Stromal cell of bone marrow (primary cell): ENCODE measurements around the gene TERF2IP.
A peak's percentile ranks its signal among the peaks of the same experiment; 100 is the strongest.

Experiments
- DNase-seq: peaks from one replicate; pipeline ENCODE4 v3.0.0-alpha.2; 2012; ENCODE audit warnings: low read depth

The TERF2IP gene, protein sequence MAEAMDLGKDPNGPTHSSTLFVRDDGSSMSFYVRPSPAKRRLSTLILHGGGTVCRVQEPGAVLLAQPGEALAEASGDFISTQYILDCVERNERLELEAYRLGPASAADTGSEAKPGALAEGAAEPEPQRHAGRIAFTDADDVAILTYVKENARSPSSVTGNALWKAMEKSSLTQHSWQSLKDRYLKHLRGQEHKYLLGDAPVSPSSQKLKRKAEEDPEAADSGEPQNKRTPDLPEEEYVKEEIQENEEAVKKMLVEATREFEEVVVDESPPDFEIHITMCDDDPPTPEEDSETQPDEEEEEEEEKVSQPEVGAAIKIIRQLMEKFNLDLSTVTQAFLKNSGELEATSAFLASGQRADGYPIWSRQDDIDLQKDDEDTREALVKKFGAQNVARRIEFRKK

DNA sequence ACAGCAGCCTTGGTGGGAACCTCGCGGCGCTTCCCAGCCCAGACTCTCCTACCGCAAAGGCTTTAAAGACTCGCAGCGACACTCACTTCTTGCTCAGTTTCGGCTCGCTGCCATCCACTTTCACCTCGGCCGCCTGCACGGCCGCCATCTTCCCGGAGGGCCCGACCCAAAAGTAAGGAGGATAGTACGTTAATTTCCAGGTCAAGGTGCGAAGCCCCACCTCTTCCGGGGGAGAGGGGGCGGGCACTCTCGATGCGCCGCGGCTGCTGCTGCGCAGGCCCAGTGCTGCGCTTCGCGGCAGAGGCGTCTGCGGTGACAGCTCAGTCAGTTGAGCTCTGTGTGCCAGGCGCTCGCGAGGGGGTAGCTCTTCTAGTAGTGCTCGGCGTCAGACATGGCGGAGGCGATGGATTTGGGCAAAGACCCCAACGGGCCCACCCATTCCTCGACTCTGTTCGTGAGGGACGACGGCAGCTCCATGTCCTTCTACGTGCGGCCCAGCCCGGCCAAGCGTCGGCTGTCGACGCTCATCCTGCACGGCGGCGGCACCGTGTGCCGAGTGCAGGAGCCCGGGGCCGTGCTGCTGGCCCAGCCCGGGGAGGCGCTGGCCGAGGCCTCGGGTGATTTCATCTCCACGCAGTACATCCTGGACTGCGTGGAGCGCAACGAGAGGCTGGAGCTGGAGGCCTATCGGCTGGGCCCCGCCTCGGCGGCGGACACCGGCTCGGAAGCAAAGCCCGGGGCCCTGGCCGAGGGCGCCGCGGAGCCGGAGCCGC lies at the start of gene TERF2IP, which contains the start of gene KARS1:
Gene TERF2IP, plus strand, starts transcription at position 282 of the 773 bp plus-strand sequence. Its CDS starts 110 bp downstream, at position 392.
Gene KARS1, minus strand, starts transcription at position 174 of the 773 bp plus-strand sequence. Its CDS starts 26 bp downstream, at position 148.
- peak; percentile 88 for DNase-seq

DNA sequence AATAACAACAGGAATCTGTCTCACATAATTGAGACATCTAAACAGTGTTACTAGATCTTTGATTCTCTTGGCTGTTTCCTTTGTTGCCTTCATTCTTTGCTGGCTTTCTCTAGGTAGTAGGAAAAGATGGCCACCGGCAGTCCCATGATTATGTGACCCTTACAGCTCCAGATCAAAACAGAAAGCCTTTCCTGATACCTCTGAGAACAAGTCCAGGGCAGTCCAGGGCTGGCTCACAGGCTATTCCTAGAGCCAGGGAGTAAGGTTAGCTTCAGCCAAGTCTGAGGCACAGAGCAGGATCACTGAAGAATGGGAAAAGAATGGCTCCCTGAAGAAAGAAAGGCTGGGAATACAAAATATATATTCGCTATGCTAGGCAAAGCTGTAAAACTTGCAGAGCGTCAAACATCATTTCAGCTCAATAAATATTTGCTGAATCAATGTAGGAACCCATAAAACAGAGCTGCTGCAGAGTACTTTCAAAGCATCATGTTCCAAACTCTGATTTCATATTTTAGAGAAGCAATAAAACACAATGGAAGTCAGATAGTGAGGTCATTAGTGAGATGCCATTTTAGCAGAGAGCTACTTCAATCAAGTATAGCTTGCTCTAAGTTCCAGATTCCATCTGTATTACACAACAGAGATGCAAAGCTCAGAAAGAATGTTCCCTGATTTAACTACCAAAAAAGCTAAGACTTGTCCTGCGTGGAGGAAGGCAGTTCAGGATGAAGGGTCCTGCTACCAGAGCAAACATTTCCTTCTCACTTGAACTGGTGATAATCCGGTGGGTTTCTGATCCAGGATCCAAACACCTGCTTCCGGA lies 47.9 kb upstream of the TERF2IP start:
- DNase-seq = no peak

DNA sequence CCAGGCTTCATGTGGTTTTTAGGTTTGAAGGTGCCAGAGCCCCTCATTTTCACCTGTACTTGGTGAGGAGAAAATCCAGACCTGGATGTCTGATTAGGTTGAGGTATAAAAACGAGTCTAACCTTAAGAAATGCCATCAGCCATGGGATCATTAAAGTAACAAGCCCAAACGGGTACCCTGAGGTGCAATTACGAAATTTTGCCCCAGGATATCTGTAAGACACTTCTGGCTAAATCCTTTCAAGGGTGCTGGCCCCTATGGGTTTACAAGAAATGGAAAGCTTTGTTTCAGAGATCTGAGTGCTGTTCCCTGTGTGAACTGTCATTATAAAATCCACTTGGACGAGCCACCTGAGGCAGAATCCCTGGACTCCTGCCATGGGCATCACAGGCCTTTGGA lies 44.3 kb upstream of the TERF2IP start:
- DNase-seq = no peak

DNA sequence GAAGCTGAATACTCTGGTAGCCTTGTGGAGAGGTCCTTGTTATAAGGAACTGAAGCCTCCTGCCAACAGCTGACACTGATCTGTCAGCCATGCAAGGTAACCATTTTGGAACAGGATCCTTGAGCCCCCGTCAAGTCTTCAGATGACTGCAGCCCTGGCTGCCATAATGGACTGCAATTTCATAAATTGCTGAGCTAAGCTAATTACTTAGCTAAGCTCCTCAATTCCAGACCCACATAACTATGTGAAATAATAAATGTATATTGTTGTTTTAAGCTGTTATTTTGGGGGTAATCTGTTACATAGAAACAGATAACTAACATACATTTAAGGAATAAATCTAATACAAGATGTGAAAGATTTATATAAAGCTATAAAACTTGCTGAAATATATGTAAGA lies 41.1 kb upstream of the TERF2IP start:
- DNase-seq = no peak

DNA sequence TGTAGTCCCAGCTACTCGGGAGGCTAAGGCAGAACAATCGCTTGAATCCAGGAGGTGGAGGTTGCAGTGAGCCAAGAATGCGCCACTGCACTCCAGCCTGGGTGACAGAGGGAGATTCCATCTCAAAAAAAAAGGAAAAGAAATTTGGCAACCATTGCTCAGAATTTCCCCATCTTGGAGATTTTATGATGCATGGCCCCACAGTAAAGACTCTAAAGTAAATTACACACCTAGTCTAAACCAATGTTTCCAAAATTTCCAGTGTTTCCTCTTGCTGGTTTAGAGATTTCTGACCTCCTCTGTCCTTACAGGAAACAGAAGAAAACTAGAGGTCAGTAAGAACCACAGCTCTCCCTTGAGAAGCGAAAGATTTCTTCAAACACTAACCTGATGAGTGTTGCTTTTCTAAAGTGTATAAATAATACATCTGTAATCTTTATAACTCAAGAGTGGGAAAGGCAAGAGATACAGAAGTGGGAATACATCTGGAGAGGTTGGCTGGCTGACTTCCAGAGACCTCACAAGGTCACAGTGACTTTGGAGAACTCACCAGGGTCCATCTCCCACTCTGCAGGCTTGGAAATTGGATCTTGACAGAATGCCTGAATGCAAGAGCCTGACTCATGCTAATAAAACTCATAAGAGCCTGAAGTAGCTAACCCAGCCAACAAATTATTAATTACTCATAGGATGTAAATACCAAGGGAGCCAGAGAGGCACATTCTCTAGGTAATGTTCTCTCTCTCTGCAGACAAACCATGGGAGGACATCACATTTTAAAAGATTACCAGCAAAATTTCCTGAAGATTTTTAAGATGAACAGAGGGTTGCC lies 33.3 kb upstream of the TERF2IP start:
- no peak for DNase-seq

DNA sequence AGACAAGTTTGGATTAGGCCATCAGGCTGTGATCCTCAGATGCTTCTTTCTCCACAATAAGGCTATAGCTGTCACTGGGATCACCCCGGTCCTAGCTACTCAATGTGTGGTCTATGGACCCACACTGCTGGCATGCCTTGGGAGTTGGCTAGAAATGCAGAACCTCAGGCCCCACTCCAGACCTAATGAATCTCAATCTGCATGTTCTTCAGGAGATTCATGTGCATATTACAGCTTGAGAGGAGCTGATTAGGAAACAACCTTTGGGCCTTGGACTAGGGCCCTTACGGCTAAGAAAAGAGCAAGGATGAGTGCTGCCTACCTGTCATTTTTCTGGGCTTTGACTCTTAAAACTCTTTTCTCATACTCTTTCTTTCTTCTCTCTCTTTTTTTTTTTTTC lies 32.0 kb upstream of the TERF2IP start:
- DNase-seq = no peak

DNA sequence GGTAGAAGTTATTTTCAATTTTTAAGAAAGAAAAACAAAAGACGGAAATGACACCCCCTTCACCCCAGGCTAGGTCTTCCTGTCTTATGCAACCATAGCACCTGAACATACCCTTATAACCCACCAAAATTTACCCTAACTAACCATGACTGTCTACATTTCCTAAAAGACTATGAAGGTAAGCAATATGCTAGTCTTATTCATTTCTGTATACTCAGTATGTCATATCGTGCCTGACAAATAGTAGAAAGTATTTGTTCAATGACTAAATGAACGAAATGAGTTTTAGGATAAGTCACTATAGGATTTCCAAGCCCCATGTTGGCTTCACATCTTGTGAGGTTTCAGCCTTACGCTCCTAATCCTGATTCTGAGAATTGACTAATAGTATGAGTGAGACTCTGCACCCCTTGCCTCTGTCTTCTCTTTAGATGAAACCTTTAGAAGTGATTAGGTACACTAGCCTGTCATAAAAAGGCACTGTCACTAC lies 31.0 kb upstream of the TERF2IP start:
- DNase-seq = no peak

DNA sequence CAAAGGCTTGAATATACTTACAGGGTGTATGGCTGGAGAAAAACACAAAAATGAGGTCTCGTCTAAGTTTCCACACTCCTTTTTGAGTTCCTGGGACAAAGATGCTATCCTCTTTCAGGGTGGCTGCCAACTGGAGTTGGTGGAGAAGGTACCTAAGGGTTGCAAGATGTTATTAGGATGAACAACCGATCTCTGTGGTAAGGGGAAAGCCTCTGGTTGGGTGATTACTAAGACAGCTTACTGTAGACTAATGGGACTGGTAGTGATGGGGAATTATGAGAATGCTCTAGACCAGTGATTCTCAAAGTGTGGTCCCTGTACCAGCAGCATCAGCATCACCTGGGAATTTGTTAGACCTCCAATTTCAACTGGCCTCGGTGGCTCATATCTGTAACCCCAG lies 30.5 kb upstream of the TERF2IP start:
- DNase-seq = no peak

DNA sequence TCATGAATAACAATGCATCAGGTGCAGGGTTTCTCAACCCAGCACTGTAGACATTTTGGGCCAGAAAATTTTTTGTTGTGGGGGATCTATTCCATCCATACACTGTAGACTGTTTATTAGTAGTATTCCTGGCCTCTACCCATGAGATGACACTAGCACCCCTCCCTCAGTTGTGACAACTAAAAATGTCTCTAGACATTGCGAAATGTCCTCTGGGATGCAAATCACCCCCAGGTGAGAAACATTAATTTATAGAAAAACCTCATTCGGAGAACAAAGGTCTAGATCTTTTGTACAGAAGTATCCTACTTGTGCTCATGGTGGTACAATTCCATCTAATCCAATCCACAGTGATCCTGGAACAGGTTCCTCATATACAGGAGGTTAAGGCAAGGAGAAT lies 28.8 kb upstream of the TERF2IP start:
- DNase-seq = no peak

DNA sequence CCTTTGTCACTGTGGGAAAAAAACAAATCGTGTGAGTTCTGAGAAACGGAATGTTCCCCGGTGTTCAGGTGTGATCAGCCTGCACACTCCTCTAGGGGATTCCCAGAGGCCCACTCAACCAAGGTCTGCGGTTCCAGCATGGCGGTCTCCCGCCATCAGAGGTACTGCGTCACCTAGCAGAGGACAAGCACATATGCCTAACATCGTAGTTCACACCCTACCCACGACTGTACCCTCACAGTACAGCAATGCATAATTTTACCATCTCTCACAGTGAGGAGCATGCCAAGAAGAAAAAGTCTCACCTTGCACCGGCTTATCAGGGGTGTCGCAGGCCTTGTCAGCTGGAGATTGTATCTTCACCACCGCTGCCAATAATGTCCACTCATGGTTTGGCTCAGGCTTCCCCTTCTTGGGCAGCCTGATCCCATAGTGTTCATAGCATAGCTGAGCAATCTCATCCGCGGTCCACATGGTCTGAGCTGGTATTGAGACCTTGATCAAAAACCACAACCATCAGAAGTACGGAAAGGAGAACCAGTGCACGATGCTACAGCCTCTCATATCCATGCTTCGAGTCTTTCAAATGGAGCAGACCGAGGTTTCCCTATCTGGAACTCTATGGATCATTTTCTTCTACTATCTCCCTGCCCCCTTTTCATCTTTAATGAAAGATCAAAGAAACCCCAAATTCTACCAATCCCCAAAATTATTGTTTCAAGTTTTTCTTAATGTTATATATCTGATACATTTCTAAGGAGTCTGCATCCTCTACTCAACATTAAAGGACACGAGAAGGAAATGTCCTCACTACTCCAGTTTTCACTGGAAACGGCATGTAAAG lies 27.0 kb upstream of the TERF2IP start:
- DNase-seq = no peak

DNA sequence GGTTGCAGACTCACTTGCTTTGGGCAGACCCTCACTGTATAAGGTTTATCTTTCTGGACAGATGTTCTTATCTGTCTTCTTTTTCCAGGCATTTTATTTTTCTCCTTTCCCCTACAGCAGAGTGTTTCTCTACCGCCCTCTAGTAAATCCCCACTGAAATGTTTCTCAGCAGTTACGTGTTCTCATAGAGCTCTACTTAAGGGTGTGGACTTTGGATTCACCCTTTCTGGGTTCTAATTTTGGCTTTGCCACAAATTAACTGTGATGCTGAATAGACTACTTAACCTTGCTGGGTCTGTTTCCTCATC lies 26.4 kb upstream of the TERF2IP start:
- peak; percentile 34 for DNase-seq

DNA sequence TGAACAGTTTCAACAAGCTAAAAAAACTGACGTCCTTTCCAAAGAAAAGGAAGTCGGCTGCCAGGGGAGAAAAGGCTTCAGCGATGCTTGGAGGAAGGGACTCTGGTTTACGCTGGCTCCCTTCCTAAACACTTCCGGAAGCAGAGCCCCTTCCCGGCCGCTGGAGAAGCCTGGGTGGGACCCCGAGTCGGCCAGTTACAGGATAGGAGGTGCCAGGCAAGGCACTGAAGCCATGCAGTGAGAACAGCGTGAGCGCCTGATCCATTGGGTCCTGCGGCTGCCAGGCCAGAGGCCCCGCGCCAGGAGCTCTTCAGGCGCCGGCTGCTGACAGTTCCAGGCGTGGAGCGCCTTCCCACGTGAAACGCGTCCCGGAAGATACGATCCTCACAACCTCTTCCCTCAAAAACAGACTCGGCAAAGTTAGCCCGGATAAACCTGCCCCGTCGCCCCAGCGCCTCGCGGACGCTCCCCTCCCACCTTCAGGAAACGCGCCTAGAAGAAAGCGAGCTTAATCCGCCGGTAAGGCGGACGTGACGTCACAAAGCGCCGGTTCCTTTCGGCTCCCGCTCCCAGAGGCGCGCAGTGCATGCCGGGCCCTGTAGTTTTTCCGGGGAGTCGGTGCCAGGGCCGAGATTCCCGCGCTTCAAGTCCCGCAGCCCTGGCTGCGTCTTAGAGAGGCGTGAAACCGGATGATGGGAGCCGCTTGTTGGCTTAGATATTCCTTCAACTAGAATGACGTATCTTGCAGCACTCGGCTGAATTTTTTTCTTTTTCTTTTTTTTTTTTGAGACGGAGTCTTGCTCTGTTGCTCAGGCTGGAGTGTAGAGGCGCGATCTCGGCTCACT lies 24.6 kb upstream of the TERF2IP start, which contains the start of gene ADAT1:
Gene ADAT1, minus strand, starts transcription at position 521 of the 845 bp plus-strand sequence. CDS start 2,482 bp downstream, outside the sequence.
- peak; percentile 98 for DNase-seq

DNA sequence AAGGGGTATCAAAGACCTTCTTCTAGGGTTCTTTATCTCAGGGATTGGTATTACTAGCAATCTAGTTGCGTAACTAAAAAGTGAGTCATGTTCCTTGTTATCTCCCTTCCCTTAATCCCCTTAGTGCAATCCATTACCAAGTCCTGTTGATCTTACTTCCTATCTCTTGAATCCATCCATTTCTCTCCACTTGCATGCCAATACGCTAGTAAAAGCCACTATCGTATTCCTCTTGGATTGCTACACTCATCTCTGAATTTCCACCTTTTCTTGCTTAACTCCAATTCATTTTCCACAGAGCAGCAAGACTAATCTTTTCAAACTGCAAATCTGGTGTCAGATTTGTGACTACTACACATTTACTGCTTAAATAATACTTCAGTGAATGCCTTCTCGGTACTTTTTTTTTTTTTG lies 22.6 kb upstream of the TERF2IP start:
- no peak for DNase-seq

DNA sequence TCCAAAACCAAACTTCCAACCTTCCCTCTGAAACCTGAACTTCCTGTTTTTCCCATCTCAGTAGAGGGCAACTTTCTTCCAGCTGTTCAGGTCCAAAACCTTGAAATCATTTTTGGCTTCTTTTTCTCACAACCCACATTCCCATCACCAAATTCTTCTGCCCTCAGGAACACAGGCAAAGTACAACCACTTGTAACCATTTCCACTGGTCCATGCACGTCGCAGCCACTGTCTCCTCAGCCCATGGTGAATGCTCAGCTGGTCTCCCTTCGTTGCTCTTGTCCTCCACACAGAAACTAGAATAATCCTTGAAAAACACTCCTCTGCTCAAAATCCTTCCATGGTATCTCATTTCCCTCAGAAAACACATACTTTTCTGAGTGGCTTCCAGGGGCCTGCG lies 20.8 kb upstream of the TERF2IP start:
- DNase-seq = no peak

DNA sequence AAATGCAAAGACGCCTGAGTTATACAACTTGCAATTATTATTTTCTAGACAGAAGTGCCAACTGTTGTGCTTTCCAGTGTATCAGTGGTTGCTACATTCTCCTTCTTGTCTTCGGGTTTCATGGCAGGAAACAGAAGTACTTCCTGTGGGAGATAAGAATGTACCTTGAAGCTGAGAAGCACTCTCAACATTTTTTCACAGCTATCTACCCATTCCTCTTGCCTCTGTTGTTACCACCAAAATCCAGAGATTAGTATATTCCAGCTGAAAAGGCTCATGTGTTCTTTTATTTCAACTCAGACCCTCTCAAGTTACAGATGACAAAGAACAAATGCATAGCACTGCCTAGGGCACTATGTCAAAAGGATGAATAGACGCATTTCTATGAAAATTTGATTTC lies 19.7 kb upstream of the TERF2IP start:
- no peak for DNase-seq

DNA sequence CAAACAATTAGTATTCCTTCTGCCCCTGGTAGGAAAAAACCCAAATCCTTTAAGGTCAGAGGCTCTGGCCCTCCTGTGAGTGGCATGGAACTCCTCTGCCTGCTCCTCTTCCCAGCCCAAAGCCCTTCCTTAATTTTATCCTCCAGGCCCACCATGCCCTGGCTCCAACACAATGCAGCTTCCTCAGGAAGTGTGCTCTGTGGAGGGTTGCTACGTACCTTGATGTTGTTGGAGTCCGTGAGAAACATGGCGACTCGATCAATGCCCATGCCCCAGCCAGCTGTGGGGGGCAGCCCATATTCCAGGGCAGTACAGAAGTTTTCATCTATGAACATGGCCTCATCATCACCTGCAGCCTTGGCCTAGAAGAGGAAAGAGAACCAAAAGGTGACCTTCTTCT lies 19.2 kb upstream of the TERF2IP start:
- DNase-seq = no peak

DNA sequence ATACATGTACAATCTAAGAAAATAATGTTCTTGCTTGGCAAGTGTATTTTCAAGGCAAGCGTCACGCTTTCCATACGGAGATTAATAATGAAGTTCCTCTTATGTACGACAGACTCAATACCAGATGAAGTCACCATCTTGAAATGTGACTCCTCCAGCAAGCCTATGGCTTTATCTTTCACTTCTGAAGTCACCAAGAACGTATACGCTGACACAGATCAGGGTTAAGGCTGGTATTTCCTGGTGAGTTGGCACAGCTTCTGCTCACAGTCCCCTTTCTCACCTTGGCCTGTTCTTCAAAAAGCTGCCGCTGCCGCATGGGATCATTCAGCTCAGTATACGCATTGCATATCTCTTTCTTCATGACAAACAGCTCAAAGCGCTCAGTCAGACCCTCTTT lies 18.4 kb upstream of the TERF2IP start:
- no peak for DNase-seq

DNA sequence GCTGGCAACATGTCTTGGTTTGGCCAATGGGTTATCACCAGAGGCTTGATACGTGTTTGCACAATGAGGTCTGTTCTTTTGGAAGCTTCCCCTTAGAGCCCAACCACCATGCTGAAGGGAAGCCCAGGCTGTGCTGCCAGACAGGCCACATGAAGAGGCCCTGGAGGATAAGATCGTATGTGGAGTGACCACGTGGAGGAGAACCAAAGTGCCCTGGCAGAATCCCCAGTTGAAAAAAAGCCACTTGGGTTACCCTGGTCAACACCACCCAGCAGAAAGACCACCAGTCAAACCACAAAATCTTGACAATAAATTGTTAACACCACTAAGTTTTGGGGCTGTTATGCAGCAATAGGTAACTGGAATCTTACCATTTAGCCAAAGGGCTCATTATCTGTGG lies 17.5 kb upstream of the TERF2IP start:
- no peak for DNase-seq

DNA sequence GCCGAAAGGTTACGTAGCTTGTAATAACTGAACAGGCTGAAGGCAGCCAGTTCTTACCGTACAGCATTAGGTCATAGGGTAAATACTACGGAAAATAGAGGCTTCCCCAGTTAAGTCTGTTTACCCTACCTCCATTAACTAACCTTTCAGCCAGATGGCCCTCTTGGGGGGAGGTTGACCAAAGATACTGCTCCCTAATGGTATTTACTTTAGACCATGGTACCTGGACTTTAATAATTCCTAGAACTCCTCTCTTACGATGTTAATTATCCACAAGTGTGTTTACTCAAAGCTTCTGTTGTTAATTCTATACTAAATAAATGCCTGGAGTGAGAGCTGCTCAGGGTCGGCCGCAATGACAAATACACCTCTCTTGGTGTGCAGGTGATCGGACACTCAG lies 14.7 kb upstream of the TERF2IP start:
- no peak for DNase-seq
